CD4-positive, alpha-beta T cell treated with Interleukin-2 at 100 ng/mL for 4 hours (primary cell): ENCODE results near the gene ZNF573.
A peak's percentile ranks its signal among the peaks of the same experiment; 100 is the strongest.
"Not testable (repeated sequence)": the region's sequence is repeated elsewhere in the genome, so short reads cannot be mapped to it uniquely, and the experiment has no call there.

Experiments used
- DNase-seq: peaks from one replicate; pipeline ENCODE4 v3.0.0-alpha.2; 2020; ENCODE audit warnings: low spot score

Gene ZNF573

DNA sequence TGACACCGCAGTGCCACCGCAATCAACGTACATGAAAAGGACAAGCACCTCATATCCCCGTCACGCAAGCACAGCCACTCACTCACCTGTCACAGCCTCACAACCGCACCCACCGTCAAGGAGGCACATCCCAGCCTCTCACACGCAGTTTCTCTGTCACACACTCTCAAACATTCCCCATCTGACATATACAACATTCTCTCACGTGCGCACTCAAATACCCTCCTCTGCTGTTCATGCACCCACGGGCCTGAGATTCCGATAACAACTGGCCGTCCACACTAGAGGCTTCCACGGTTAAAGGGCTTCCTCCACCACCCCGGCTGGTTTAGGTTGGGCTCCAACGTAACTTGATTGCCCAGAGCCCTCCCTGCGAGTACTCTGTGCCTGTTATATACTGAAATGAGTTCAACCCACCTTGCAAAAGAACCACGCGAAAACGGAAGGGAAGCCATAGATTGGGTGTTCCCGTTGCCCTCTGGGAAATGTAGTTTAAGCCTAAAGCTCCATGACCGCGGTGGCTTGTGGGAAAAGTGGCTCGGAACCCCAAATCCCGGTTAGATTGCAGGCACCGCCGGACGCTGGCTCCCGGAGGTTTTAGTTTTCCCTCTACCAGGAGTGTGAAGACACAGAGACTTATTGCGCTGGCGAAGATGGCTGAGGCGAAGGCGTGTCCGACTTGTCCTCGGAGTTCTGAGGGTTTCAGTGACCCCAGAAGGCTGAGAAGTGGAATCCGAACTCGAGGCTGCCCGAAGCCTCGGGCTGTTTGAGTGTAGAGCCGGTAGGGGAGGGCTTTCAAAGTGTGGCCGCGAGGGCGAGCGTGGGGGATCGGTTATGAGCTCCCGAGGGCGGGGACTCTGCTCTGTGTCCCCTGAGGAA, at the start of gene ZNF573:
Gene ZNF573 (minus strand): TSS at position 460 of the 879 bp plus-strand sequence. CDS start 5,857 bp downstream, outside the sequence.
- peak; percentile 85 for DNase-seq

DNA sequence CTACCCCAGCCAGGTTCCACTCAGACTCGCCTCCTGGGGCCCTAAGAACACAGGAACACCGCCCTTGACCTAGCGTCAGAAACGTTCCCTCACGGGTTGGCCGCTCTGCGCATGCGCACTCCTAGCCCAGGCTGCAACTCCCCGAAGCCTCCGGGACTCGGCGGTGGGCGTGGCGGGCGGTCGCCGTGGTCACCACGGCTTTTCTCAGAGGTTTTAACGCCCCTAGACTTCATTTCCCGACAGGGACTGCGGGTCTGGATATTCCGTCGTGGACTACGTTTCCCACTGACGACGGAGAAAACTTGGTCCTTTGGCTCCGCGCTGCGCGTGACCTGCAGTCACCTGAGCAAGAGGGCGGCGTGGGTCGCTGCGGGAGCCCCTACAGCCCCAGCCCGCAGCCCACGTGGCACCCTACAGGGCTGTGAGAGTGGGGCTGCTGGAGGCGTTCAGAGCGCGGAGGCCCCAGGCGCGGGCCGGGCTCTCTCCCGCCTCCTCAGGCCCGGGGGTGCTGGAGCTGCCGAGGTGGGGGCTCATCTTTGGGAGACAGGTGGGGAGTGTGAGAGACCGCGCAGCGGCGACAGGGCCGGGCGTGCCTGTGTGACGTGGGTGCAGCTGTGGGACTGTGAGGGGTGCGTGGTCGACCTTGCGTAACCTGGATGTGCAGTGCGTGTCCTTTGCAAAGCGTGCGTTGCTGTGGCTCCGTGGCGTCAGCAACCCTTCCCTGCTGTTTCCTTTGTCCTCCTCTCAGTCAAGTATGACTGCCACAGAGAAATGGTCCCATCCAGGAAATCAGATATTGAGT, 38.0 kb upstream of the ZNF573 start:
- peak; percentile 24 for DNase-seq

DNA sequence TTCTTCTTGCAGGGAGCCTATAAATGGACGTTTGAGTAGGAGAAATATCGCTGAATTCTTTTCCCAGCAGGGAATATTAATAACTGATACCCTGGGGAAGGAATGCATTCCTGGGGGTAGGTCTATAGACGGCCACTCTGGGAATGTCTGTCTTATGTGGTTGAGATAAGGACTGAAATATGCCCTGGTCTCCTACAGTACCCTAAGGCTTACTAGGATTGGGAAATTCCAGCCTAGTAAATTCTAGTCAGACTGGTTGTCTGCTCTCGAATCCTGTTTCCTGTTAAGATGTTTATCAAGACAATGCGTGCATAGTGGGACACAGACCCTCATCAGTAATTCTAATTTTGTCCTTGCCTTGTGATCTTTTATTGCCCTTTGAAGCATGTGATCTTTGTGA, 36.2 kb upstream of the ZNF573 start:
- DNase-seq: not testable (repeated sequence)

DNA sequence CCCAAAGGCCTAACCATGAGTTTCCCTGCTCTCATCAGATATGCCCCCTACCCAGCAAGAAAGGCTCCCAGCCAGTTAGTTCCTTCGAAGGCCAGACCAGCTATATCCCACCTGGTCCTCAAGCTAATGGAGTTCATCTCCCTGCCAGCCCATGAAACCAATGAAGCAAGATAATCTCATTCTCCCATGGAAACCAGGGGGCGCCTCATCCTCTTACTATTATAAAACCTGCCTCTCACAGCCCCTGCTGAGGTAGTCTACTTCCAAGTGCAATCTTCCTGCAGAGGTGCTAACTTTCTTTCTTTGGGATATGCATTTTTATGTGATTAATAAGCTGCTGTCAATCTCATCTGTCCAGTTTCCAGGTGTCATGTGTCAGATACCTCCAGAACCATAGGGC, 34.0 kb upstream of the ZNF573 start:
- no peak for DNase-seq

DNA sequence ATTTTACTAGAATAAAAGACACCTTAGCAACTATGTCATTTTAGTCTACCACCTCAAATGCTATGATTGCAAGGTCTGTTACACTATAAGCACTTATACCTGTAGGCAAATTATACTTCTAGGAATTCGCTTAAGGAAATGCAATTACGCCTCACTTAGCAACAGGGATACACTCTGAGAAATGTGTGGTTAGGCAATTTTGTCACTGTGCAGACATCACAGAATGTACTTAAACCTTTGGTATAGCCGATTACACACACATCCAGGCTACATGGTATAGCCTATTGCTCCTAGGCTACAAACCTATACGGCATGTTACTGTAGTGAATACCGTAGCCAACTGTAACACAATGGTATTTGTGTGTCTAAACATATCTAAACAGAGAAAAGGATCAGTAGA, 30.0 kb upstream of the ZNF573 start:
- no peak for DNase-seq

DNA sequence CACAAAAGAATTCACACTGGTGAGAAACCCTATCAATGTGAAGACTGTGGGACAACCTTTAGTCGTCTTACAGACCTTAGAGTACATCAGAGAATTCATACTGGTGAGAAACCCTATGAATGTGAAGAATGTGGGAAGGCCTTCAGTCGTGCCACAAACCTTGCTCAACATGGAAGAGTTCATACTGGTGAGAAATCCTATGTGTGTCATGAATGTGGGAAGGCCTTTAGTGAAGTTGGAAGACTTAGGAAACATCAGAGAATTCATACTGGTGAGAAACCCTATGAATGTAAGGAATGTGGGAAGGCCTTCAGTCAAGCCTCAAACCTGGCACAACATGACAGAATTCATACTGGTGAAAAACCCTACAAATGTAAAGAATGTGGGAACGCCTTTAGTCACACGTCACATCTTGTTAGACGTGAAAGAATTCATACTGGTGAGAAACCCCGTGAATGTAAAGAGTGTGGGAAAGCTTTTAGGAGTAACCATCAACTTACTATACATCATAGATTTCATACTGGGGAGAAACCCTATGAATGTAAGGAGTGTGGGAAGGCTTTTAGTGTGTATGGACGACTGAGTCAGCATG, 24.0 kb upstream of the ZNF573 start:
- no peak for DNase-seq

DNA sequence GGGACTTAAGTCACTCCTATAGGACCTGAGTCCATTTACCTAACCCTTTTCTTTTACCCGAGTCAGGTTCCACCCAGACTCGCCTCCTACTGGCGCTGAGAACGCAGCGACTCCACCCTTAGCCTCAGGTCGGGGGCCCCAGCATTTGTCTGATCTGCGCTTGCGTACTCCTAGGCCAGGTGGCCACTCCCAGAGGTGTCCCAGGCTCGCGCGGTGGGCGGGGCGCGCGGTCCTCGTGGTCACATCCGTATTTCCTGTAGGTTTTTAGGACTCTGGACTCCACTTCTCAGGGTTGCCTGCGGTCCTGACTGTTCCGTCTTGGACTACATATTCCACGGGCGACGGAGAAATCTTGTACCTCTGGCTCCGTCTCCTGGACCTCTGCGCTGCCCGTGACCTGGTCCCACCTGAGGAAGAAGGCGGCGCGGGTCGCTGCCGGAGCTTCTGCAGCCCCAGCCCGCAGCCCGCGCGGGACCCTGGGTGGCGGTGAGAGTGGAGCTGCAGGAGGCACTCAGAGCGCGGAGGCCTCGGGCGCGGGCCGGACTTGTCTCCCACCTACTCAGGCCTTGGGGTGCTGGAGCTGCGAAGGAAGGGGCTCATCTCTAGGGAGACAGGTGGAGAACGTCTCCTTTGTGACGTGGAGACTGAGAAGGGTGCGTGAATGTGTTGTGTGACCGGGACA, 11.0 kb upstream of the ZNF573 start:
- DNase-seq: no peak

DNA sequence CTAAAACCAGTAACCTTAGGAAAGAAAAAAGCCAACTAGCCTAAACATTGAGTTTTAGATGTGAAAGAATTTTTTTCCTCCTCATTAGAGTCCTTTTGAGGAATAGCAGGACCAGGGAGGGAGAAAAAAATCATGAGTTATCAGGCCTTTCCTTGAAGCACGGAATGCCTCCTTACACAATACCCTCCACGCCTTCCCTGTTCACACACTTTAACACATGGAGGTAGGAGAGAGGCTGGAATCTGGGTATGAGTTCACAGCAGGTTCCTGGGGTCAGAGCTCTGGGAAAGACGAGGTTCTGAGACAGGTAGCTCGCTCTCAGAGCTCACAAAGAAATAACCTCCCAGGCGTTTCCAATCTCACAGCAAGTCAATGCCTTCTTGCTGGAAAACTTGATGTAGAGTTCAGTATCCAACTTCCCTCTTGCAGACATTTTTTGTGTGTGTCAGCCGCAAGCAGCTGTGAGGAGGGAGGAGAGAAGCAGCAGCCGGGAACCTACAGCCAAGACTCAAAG, 716 bp downstream of the ZNF573 start:
- DNase-seq: no peak

DNA sequence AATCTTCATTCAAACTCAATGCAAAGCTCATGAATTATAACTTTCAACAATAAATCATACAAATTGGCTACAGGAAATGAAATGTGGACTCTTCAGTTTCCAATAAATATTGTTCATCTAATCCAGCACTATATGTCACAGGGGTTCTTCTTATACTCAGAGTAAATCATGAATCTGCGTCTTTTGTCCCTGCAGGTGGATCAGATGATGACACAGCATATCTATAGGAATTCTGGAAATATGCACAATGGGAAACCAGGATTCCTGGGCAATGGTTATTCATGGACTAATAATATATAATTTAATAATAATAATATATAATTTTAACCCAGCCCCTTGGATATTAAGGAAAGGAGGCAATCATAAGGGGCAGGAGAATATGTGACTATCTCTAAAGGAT, 8.4 kb downstream of the ZNF573 start:
- no peak for DNase-seq

DNA sequence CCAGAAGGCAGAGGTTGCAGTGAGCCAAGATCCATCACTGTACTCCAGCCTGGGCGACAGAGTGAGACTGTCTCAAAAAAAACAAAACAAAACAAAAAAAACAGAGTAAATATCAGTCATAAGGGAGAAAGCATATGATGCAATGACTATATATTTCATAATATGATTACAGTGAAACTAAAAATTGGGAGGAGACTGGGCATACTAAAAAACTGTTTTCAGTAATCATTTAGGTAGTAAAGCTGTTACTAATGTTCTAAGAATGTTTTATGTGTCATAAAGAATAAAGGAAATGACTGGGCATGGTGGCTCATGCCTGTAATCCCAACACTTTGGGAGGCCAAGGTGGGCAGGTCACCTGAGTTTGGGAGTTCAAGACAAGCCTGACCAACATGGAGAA, 15.9 kb downstream of the ZNF573 start:
- no peak for DNase-seq

DNA sequence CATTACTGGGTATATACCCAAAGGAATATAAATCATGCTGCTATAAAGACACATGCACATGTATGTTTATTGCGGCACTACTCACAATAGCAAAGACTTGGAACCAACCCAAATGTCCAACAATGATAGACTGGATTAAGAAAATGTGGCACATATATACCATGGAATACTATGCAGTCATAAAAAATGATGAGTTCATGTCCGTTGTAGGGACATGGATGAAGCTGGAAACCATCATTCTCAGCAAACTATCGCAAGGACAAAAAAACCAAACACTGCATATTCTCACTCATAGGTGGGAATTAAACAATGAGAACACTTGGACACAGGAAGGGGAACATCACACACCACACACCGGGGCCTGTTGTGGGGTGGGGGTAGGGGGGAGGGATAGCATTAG, 21.7 kb downstream of the ZNF573 start:
- DNase-seq: not testable (repeated sequence)

DNA sequence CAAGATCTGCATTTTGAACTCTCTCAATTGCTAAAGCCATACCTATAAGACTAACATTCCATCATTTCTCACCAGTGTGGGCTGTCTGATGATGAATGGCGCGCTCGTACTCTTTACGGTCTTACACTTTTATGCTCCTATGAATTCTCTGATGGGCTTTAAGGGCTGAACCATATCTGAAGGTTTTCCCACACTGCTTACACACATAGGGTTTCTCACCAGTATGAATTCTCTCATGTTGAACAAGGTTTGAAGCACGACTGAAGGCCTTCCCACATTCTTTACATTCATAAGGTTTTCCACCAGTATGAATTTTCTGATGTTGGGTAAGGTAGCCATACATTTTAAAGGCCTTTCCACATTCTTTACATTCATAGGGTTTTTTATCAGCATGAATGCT, 41.0 kb downstream of the ZNF573 start:
- DNase-seq: no peak

DNA sequence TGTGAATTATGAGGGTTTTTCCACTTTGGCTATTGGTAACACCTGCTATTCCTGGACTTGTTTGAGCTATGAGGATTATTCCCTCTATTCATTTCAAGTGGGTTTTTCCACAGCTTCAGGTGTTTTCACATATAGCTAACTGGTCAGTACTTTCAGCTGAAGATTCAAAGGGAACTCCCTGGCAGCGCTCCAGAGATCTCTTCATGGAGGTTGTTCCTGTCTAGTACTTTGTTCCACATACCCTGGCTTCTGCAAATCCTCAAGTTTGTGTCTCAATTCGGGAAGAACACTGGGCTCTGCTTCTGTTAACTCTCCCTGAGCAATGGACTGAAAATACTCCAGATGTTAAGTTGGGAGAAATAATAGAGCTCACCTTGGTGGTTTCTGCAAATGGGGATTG, 54.2 kb downstream of the ZNF573 start:
- no peak for DNase-seq

DNA sequence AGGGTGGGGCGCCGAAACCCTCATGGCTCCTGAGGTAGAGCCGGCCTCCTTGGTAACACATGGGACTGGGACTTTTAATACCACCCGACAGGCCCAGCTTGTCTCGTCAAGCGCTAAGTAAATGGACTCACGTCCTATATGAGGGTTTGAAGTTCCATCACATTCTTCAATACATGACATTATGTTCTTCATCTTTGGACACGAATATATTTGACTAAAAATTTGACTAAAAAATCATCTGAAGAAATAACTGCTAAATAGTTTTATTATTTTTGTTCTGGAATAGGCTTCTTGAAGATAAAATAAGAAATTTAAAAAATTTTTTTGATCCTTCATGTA, 59.5 kb downstream of the ZNF573 start:
- DNase-seq: no peak

DNA sequence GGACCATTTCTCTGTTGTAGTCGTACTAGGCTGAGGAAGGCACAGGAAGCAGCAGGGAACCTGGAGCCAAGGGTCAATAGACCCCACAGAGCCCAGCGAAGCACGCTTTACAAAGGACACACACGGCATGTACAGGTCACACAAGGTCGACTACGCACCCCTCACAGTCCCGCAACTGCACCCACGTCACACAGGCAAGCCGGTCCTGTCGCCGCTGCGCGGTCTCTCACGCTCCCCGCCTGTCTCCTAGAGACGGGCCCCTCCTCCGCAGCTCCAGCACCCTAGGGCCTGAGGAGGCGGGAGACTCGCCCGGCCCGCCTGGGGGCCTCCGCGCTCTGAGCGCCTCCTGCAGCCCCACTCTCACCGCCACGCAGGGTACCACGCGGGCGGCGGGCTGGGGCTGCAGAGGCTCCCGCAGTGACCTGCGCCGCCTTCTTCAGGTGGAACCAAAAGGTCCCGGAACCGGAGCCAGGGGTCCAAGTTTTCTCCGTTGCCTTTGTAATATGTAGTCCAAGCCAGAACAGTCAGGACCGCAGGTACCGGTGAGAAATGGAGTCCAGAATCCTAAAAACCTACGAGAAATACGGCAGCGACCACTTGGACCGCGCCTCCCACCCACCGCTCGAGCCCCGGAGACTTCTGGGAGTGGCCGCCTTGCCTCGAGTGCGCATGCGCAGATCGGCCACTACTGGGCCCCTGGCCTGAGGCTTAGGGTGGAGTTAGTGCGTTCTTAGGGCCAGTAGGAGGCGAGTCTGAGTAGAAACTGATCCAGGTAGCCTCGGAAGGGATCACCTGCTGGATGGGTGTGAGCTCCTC, 60.1 kb downstream of the ZNF573 start, which contains the start of gene ZNF607:
Gene ZNF607 (minus strand): TSS at position 651 of the 816 bp plus-strand sequence. CDS start 8,143 bp downstream, outside the sequence.
- DNase-seq: peak; percentile 87

DNA sequence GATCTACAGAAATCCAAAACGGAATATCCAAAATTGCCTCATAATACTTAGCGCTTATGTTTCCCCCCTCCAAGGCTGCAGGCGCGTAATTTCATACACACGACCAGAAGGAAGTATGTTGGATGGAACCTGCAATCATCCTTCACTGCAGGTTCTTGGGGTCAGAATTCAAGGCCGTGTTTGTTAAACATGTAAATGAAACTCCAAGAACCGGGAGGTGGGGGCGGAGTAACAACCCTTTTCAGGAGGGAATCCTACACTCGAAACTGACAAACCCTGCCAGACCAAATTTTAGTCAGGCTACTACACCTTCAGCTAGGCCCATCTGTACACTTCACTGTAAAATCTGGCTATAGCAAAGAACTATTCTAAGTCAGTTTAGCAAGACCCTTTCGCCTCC, 61.1 kb downstream of the ZNF573 start:
- DNase-seq: no peak

DNA sequence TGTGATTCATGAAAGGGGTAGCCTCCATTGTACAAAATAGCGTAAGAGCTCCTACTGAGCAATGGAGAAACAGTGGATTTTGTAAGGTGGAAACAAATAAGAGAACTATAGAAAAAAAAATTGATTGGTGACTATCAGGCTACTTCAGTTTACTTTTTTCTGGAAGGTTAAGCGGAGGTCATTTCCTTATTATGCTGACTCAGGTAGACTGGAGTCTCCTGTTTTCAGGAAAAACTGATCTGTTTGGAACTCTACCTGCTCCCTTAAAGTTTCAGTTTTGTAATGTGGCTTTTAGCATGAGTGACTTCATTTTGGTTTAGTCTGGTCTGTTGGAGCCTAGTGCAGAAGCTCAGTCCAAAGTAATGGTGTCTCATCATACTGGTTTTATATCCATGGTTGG, 63.2 kb downstream of the ZNF573 start:
- no peak for DNase-seq

DNA sequence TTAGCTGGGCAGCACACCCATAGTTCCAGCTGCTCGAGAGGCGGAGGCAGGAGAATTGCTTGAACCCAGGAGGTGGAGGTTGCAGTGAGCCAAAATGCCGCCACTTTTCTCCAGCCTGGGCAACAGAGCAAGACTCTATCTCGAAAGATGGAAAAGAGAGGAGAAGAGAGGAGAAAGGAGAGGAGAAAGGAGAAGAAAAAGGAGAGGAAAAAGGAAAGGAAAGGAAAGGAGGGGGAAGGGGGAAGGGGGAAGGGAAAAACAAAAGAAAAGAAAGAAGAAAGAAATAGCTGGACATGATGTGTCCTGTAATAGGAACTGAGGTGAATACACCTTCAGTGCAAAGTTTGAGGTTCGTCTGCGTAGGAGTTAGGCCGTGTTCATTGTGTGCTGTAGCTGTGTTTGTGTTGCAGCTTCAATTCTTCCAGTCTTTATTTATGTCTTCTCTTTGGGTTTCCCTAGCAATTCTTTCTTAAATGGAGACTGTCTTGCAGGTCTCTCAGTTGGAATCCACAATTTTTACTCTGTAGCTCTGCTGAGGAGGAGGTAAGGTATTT, 73.3 kb downstream of the ZNF573 start:
- no peak for DNase-seq

DNA sequence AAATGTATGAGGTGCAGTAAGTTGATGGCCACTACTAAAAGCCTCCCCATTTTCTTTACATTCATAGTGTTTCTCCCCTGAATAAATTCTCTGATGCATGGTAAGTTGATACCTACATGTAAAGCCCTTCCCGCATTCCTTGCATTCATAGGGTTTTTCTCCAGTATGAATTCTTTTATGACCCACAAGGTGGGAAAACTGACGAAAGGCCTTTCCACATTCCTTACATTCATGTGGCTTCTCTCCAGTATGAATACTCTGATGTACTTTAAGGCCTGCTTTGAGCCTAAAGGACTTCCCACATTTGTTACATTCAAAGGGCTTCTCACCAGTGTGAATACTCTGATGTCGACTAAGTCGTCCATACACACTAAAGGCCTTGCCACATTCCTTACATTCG, 80.3 kb downstream of the ZNF573 start:
- no peak for DNase-seq

DNA sequence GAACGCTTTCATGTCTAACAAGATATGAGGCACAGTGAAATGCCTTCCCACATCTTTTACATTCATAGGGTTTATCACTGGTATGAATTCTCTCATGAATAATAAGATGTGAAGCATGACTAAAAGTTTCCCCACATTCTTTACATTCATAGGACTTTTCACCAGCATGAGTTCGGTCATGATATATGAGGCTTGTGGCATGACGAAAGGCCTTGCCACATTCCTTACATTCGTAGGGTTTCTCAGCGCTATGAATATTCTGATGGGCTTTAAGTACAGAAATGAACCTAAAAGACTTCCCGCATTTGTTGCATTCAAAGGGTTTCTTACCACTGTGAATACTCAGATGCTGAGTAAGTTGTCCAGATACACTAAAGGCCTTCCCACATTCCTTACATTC, 81.2 kb downstream of the ZNF573 start:
- no peak for DNase-seq
